Ammon's horn (tissue), 1 donor: ENCODE data around the gene TECTA.
A peak's percentile ranks its signal among the peaks of the same experiment; 100 is the strongest.
"Not testable (repeated sequence)": the region's sequence is repeated elsewhere in the genome, so short reads cannot be mapped to it uniquely, and the experiment has no call there.

Experiments
- DNase-seq: peaks from one replicate; pipeline ENCODE4 v3.0.0-alpha.2; 2016; ENCODE audit warnings: low spot score

TECTA gene

GRCh38 chr11:121090145-121090721, 10.8 kb upstream of the TECTA start:
- DNase-seq = no peak

- peak; percentile 71 for DNase-seq
Observed at GRCh38 chr11:121091492-121092152, 9.4 kb upstream of the TECTA start.

- no peak for DNase-seq
Observed at GRCh38 chr11:121095561-121095960, 5.5 kb upstream of the TECTA start.

GRCh38 chr11:121099364-121099763, 1.7 kb upstream of the TECTA start:
- no peak for DNase-seq

- no peak for DNase-seq
Observed at GRCh38 chr11:121099885-121100284, 1.2 kb upstream of the TECTA start.

- DNase-seq = no peak
Observed at GRCh38 chr11:121104312-121104762, 3.3 kb downstream of the TECTA start.

- peak; percentile 11 for DNase-seq
Observed at GRCh38 chr11:121105063-121105480, 4.0 kb downstream of the TECTA start.

- no peak for DNase-seq
Observed at GRCh38 chr11:121105481-121106195, 4.6 kb downstream of the TECTA start.

GRCh38 chr11:121106812-121107211, 5.8 kb downstream of the TECTA start:
- DNase-seq = no peak

- DNase-seq = no peak
Observed at GRCh38 chr11:121108413-121108812, 7.4 kb downstream of the TECTA start.

GRCh38 chr11:121109471-121109870, 8.4 kb downstream of the TECTA start:
- no peak for DNase-seq

- DNase-seq = no peak
Observed at GRCh38 chr11:121109916-121110586, 9.0 kb downstream of the TECTA start.

GRCh38 chr11:121110871-121111724, 10.1 kb downstream of the TECTA start:
- no peak for DNase-seq

- DNase-seq = peak; percentile 81
Observed at GRCh38 chr11:121112498-121113455, 11.7 kb downstream of the TECTA start.

- no peak for DNase-seq
Observed at GRCh38 chr11:121113611-121114010, 12.6 kb downstream of the TECTA start.

- DNase-seq = not testable (repeated sequence)
Observed at GRCh38 chr11:121115024-121115423, 14.0 kb downstream of the TECTA start.

- no peak for DNase-seq
Observed at GRCh38 chr11:121117788-121118187, 16.7 kb downstream of the TECTA start.

- no peak for DNase-seq
Observed at GRCh38 chr11:121119440-121119839, 18.4 kb downstream of the TECTA start.

GRCh38 chr11:121122328-121122727, 21.3 kb downstream of the TECTA start:
- no peak for DNase-seq

- no peak for DNase-seq
Observed at GRCh38 chr11:121123496-121124069, 22.5 kb downstream of the TECTA start.
